Mammary epithelial cell (primary cell): ENCODE measurements around the gene TELO2.

Experiments used
- CTCF ChIP-seq, 2 donors: IDR thresholded peaks in 1 of 2; conservative IDR thresholded peaks in 1 of 2; 2 replicates each; pipeline ENCODE4 v1.5.1; 2011 to 2012; ENCODE audit warnings: inconsistent platforms in 2 of 2, low read length in 2 of 2, mild to moderate bottlenecking in 2 of 2, control low read depth in 1 of 2, low read depth in 1 of 2; ENCODE audit not compliant: insufficient read depth in 1 of 2; ENCODE audit errors: extremely low read depth in 1 of 2
- EZH2 ChIP-seq: IDR thresholded peaks from 2 replicates; pipeline ENCODE4 v1.6.1; 2012; ENCODE audit warnings: low read length, inconsistent platforms, borderline replicate concordance

DNA sequence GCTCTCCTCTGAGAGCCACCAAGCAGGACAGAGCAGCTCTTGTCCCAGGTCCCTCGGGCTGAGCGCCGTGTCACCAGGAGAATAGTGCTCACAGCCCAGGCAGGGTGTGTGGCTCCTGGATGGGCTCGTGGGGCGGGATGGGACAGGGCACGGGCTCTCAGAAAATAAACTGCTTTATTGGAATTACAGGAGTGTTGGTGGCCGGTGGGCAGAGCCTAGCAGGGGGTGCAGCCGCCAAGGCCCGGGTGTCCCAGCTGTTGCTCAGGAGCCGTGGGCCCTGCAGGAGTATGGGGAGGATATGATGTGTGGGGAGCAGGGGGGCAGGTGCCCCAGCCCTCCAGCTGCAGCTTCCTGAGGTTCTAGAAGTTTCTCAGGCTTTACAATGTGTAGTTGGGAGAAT is 17.1 kb downstream of the TELO2 start:
- TF ChIP-seq EZH2 (no peak), CTCF (conservative IDR thresholded peaks at IDR 0.05 in 1 of 2, IDR thresholded peaks at IDR 0.05 in 1 of 2; ENCODE audit: extremely low read depth in 1 of 2, insufficient read depth in 1 of 2, low read depth in 1 of 2, low read length in 2 of 2) (no peak)
